Colon (tissue), 2 donors: ENCODE data around the gene ZFYVE28.
"Not testable (repeated sequence)": the region's sequence is repeated elsewhere in the genome, so short reads cannot be mapped to it uniquely, and the experiment has no call there.

Experiments
- FAIRE-seq: peaks from 2 replicates; lab custom pipeline; 2012; peaks lifted over from hg19 to GRCh38; lab: Jason Lieb, UNC
- donor health status: control.
- donor health status: control.

The ZFYVE28 gene

GRCh38 chr4:2446656-2447564 is 28.5 kb upstream of the ZFYVE28 start:
- FAIRE-seq: no peak

GRCh38 chr4:2445571-2445970 is 27.1 kb upstream of the ZFYVE28 start:
- no peak for FAIRE-seq

DNA sequence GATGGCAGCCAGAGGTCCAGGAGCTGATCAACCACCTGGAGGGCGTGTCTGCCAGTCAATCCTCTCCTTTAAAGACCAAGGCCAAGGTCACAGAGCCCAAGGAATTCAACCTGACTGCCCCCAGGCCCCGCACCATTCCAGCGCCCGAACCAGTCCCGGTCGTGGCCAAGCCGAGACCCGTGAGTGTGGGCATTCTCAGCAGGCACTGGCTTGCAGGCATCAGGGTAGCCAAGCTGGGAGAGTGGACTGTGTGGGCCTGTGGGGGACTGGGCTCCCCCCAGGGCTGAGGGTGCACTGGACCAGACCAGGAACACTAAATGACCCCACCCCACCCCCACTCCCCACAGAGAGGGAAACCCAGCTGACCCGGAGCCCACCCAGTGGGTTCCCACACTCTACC is 26.7 kb upstream of the ZFYVE28 start:
- FAIRE-seq: no peak

- no peak for FAIRE-seq
Observed at GRCh38 chr4:2443956-2444740, 25.7 kb upstream of the ZFYVE28 start.

- FAIRE-seq: no peak
Observed at GRCh38 chr4:2443061-2443730, 24.8 kb upstream of the ZFYVE28 start.

DNA sequence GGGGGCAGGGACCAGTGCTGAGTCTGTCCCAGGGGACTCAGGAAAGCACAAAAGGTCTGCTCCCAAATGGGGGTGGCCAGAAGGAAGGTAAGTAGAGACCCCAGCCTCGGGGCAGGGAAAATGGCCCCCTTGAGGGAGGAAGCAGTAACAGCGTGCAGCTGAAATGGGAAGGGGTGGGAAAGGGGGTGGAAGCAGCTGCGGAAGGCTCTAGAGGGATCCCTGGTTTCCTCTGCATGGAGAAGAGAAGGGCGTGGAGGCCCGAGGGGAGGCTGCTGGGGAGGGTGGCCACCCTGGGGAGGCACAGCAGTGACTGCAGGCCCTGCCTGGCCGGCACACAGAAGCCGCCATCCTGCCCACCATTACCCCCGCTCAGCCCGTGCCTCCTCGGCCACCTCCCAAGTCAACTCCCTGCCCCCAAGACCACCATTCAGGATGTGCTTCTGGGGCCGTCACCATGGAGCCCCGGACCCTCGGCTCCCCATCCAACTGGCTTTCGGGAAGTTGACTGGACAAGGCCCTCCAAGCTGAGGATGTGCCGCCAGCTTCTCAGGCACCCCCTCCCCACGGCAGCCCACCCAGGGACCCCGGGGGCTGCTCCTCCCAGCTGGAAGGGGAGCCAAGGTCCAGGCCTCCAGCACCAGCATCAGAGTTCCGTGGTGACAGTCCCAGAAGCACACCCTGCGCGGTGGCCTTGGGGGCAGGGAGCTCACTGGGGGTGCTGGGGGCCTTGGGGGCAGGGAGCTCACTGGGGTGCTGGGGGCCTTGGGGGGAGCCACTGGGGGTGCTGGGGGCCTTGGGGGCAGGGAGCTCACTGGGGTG is 23.9 kb upstream of the ZFYVE28 start:
- no peak for FAIRE-seq

DNA sequence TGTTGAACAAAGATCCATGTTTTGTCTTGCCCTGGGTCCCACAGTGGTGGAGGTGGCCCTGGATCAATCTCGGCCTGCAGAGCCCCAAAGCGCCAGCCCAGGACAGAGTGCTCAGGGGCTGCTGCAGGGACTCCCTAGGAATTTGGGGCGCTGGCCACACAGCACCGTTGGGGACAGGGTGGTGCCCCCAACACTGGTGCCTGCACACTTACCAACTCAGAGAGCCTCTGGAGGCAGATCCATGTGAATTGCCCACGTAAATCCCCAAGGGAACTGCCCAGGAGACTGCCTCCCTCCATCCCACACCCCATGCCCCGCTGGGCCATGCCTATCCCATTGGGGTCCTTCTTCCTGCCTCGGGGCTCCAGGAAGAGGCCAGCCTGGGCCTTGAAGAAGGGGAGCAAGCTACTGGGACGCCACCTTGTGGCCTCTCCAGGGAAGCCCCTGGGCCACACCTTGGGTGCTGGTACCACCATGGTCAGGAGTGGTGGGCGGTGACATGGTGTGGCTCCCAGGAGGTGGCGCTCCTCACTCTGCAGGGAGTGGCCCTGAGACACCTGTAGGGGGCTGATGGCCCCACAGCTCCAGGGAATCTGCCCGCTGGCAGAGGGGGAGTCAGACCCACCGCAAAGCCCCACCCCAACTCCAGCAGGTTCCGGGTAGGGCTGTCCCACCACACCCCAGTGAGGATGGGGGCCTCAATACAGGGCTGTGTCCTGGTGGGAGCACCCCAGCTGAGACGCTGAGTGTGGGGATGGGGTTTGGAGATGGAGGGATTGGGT is 23.1 kb upstream of the ZFYVE28 start:
- FAIRE-seq: no peak

DNA sequence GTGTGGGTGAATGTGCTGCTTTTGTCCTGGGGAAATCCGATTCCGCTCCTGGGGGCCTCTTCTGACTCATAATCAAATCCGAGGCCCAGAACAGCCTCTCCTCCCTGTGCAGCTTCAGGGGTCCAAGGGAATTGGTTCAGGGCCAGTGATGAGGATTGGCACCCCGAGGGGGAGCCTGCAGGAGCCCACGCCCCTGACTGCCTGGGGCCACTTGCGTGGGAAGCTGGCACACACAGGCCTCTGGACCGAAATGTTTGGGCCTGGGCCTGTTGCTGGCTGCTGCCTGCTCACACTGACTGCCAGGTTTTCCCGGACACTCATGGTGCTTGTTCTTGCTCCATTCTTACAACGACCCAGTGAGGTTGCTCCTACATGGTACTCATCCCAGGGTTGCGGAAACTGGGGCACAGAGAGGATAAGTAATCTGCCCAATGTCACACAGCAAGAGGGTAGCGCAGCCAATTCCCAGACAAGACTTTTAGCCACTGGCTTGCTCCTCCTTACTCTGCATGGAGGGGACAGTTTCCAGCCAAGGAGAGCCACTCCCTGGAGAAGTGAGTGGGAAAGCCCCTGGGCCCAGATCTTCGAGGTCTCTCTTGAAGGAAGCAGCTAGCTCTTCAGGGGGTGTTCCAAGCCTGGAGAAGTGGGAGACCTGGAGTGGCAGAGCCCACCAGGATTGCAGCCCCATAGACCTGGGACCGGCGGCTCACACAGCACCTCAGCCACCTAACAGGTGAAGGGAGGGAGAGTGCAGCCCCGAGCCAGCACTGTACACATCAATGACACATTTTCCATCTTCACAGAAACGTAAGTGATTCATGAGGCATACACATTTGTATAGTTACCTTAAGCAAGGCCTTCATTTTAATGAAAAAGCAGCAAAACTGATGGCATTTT is 20.6 kb upstream of the ZFYVE28 start:
- no peak for FAIRE-seq

DNA sequence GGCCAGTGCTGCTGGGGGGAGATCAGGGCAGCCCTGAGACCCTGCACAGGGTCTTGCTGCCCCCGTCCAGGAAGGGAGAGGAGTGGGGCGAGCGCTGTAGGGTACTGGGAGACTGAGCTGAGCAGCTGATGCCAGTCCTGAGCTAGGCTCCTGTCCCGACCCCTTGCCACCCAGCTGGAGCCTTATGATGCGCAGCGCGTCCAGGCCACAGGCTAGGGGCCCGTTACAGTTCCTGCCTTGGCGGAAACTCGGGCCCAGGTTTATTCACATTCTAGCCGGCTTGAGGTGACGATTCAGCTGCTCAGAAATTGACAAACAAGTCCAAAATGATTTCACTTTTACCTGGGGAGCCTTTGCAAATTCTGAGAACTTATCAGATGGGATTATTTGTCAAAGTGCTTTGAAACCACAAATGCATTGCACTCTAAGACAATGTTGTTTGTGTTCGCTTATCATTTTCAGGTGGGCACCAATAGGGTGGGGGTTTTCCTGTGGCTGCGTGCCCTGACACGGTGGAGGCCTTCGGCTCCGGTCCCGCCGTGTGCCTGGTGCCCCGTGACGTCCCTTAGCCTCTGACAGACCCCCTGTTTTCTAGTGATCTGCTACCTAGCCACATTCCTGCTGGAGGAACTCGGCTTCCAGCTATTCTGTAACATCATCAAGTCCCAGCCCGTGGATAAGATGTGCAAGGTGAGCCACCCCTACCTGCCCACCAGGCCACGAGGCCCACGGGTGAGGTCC is 19.2 kb upstream of the ZFYVE28 start:
- no peak for FAIRE-seq

DNA sequence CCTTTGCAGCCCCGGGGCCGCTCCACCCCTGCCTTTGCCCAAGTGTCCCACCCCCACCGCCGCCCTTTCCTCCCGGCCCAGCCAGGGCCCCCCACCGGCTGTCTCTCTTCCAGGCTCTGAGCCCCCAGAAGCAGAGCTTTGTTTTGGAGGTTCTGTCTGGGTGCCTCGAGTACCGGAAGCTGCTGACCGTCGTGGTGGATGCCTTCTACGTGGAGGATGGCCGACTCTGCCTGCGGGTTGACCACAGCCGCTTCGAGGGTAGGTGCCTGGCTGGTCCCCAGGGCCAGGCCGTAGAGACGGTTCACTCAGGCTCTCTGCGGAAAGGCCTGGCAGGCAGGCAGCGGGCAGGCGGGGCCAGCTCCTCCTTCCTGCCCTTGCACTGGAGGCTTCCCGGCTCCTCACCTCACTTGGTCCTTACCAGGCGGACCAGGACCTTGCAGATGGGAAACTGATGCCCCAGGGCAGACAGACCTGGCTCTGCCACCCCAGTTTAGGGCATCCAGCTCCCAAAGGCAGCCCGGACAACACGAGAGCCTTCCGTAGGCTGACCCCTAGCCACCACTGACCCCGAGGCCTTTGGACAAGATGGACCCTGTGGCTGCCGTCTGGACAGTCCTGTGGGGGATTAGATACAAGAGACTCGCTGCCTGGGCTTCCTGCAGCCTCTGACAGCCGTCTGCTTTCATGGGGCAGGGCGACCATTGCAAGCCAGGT is 18.5 kb upstream of the ZFYVE28 start:
- FAIRE-seq: no peak

DNA sequence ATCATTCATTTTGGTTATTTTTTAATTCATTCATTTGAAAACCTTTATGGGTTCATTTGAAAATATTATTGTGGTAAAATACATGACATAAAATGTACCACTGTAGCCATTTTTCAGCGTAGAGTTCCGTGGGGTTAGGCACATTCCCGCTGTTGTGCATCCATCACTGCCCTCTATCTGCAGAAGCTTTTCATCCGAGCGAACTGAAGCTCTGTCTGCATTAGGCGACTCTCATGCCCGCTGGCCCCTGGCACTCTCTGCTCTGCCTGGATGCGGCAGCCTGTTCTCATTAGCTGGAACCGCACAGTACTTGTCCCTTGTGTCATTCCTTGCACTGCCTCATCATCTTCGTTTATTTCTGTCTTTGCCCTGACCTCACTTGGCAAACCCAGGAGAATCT is 17.9 kb upstream of the ZFYVE28 start:
- no peak for FAIRE-seq

GRCh38 chr4:2434420-2434819 is 16.0 kb upstream of the ZFYVE28 start:
- FAIRE-seq: no peak

GRCh38 chr4:2433609-2434350 is 15.3 kb upstream of the ZFYVE28 start:
- no peak for FAIRE-seq

DNA sequence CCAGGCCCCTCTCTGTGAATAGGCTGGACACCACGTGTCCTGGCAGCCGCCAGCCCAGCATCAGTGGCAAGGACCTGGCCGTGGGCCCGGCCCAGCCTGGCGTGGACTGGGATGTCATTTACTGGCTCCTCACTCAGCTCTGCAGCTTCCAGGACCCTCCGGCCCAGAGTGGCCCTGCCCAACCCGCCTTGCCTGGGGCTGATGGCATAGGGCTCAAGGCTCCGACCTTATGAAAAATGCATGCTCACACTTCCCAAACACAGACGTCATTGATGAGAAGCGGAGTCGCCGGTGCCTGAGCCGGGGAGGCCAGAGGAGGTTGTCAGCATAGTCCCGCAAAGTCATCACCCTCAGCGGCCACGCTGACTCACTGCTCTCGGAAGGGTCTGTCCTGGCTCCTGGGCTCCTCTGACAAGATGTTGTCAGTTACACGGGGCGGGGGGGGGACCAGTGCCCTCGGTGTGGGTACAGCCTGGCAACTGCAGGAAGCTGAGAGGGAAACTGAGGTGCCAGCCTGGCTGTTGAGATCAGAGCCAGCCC is 14.6 kb upstream of the ZFYVE28 start:
- FAIRE-seq: no peak

GRCh38 chr4:2432004-2432403 is 13.6 kb upstream of the ZFYVE28 start:
- no peak for FAIRE-seq

DNA sequence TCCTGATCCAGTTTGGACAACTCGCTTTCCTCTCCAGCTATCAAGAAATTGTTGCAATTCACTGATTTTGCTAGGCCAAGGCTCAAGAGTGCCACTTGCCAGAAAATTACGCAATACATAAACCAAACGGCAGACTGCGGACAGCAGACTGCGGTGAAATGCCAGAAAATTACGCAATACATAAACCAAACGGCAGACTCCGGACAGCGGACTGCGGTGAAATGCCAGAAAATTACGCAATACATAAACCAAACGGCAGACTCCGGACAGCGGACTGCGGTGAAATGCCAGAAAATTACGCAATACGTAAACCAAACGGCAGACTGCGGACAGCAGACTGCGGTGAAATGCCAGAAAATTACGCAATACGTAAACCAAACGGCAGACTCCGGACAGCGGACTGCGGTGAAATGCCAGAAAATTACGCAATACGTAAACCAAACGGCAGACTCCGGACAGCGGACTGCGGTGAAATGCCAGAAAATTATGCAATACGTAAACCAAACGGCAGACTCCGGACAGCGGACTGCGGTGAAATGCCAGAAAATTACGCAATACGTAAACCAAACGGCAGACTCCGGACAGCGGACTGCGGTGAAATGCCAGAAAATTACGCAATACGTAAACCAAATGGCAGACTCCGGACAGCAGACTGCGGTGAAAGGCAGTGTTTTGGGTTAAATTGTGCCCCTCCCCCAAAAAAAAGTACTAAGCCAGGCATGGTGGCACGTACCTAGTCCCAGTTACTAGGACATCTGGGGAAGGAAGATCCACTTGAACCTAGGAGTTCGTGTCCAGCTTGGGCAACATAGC is 11.7 kb upstream of the ZFYVE28 start:
- not testable (repeated sequence) for FAIRE-seq
